Adrenal gland (tissue), 5 donors: Measurements from ENCODE around the gene CAMK2D.

Source experiments
- CTCF ChIP-seq, 6 experiments: fragments of 450-650 bp in 4 of 6; fragments of 200-600 bp in 2 of 6; sonication (generic) in 1 of 6; IDR thresholded peaks; 1 replicate in 5 of 6; 2 replicates in 1 of 6; pipeline versions ENCODE4 v1.5.1 to v1.8.0; 2016 to 2021; ENCODE audit warnings: antibody characterized with exemption in 6 of 6, mild to moderate bottlenecking in 2 of 6, moderate library complexity in 1 of 6
- POLR2A ChIP-seq, 2 donors: fragments of 450-650 bp; IDR thresholded peaks; one replicate each; pipeline ENCODE4 v1.6.1; 2017; ENCODE audit warnings: antibody characterized with exemption in 2 of 2, mild to moderate bottlenecking in 2 of 2, moderate library complexity in 1 of 2
- donor health status: DM: no; HTN: no; CAD: no.

GRCh38 chr4:113547487-113548042 lies 214.0 kb downstream of the CAMK2D start:
- TF ChIP-seq CTCF (IDR thresholded peaks at IDR 0.05) (peak; percentile 96 to 98 (median 96)), POLR2A (IDR thresholded peaks at IDR 0.05) (no peak)
